HEK293 (cell line): ENCODE results near the gene TARS2.
A peak's percentile ranks its signal among the peaks of the same experiment; 100 is the strongest.

Source experiments
- CTCF ChIA-PET: fragments of 350-600 bp; formaldehyde crosslinking; extraction: SDS; loops from one replicate; lab custom pipeline; 2021; ENCODE audit warnings: antibody characterized with exemption; lab: Yijun Ruan, JAX
- POLR2A ChIA-PET: fragments of 300-600 bp; formaldehyde crosslinking; extraction: SDS; loops from one replicate; lab custom pipeline; 2020; ENCODE audit warnings: antibody characterized with exemption, inconsistent platforms; lab: Yijun Ruan, JAX
- H3K27ac ChIP-seq: fragments of 200-500 bp; sonication (Bioruptor generic); 2 replicates; pipeline ENCODE4 v1.5.1; 2014; ENCODE audit warnings: low read depth, low read length, control low read depth, inconsistent platforms; ENCODE audit errors: extremely low read depth
- H3K36me3 ChIP-seq, 2 experiments: fragments of 200-500 bp in 1 of 2; sonication (Bioruptor generic) in 1 of 2; 1 replicate in 1 of 2; 2 replicates in 1 of 2; pipeline ENCODE4 v1.5.1; 2014 to 2017; ENCODE audit warnings: inconsistent platforms in 2 of 2, low read length in 2 of 2; ENCODE audit not compliant: control insufficient read depth in 2 of 2, insufficient read depth in 1 of 2
- H3K4me1 ChIP-seq: fragments of 200-500 bp; sonication (Bioruptor generic); 2 replicates; pipeline ENCODE4 v1.5.1; 2014; ENCODE audit warnings: mild to moderate bottlenecking, low read length, inconsistent platforms; ENCODE audit not compliant: control insufficient read depth, insufficient read depth
- H3K4me3 ChIP-seq: 2 replicates; pipeline ENCODE4 v1.5.1; 2011; ENCODE audit warnings: low read depth, mild to moderate bottlenecking, control low read depth, low read length, moderate library complexity
- H3K9me3 ChIP-seq: fragments of 200-500 bp; sonication (Bioruptor generic); 2 replicates; pipeline ENCODE4 v1.5.1; 2014; ENCODE audit warnings: low read depth, low read length, inconsistent platforms; ENCODE audit not compliant: control insufficient read depth, insufficient read depth
- EGR2 ChIP-seq: fragments of 450-650 bp; formaldehyde crosslinking; IDR thresholded peaks from 2 replicates; pipeline ENCODE4 v1.5.1; 2016; ENCODE audit warnings: low read depth, missing biosample characterization, missing genetic modification characterization
- FEZF1 ChIP-seq: fragments of 450-650 bp; formaldehyde crosslinking; IDR thresholded peaks from 2 replicates; pipeline ENCODE4 v1.5.1; 2016; ENCODE audit warnings: missing biosample characterization, missing genetic modification characterization
- GFI1B ChIP-seq: fragments of 450-650 bp; formaldehyde crosslinking; IDR thresholded peaks from 2 replicates; pipeline ENCODE4 v1.5.1; 2016; ENCODE audit warnings: missing biosample characterization, missing genetic modification characterization
- GLIS2 ChIP-seq: fragments of 450-650 bp; formaldehyde crosslinking; IDR thresholded peaks from 2 replicates; pipeline ENCODE4 v1.5.1; 2016; ENCODE audit warnings: missing biosample characterization, missing genetic modification characterization
- KLF1 ChIP-seq: fragments of 450-650 bp; formaldehyde crosslinking; IDR thresholded peaks from 2 replicates; pipeline ENCODE4 v1.5.1; 2016; ENCODE audit warnings: missing biosample characterization, missing genetic modification characterization
- OSR2 ChIP-seq: fragments of 450-650 bp; formaldehyde crosslinking; IDR thresholded peaks from 2 replicates; pipeline ENCODE4 v1.5.1; 2016; ENCODE audit warnings: missing biosample characterization, missing genetic modification characterization
- PRDM1 ChIP-seq: fragments of 450-650 bp; formaldehyde crosslinking; IDR thresholded peaks from 2 replicates; pipeline ENCODE4; 2016; ENCODE audit warnings: missing biosample characterization, missing genetic modification characterization
- SCRT2 ChIP-seq: fragments of 450-650 bp; formaldehyde crosslinking; IDR thresholded peaks from 2 replicates; pipeline ENCODE4 v1.5.1; 2016; ENCODE audit warnings: missing biosample characterization, missing genetic modification characterization
- ZBTB44 ChIP-seq: fragments of 450-650 bp; IDR thresholded peaks from 2 replicates; pipeline ENCODE4 v1.5.1; 2018; ENCODE audit warnings: missing biosample characterization, mild to moderate bottlenecking, missing genetic modification characterization
- ZBTB7A ChIP-seq: fragments of 450-650 bp; formaldehyde crosslinking; IDR thresholded peaks from 2 replicates; pipeline ENCODE4 v1.5.1; 2016; ENCODE audit warnings: low read depth, missing biosample characterization, missing genetic modification characterization
- ZFHX2 ChIP-seq: fragments of 450-650 bp; formaldehyde crosslinking; conservative IDR thresholded peaks from 2 replicates; pipeline ENCODE4 v1.5.1; 2016; ENCODE audit warnings: missing biosample characterization, missing genetic modification characterization
- ZNF133 ChIP-seq: fragments of 450-650 bp; formaldehyde crosslinking; IDR thresholded peaks from 2 replicates; pipeline ENCODE4 v1.5.1; 2016; ENCODE audit warnings: missing biosample characterization, missing genetic modification characterization
- ZNF155 ChIP-seq: fragments of 450-650 bp; formaldehyde crosslinking; IDR thresholded peaks from 2 replicates; pipeline ENCODE4 v1.5.1; 2016; ENCODE audit warnings: missing biosample characterization, missing genetic modification characterization
- ZNF157 ChIP-seq: fragments of 450-650 bp; formaldehyde crosslinking; IDR thresholded peaks from 2 replicates; pipeline ENCODE4 v1.5.1; 2016; ENCODE audit warnings: missing biosample characterization, missing genetic modification characterization
- ZNF174 ChIP-seq: fragments of 450-650 bp; formaldehyde crosslinking; IDR thresholded peaks from 2 replicates; pipeline ENCODE4 v1.5.0; 2017; ENCODE audit warnings: missing biosample characterization, mild to moderate bottlenecking, missing genetic modification characterization
- ZNF184 ChIP-seq: fragments of 450-650 bp; IDR thresholded peaks from 2 replicates; pipeline ENCODE4 v1.5.1; 2018; ENCODE audit warnings: missing biosample characterization, mild to moderate bottlenecking, missing genetic modification characterization
- ZNF24 ChIP-seq: fragments of 450-650 bp; formaldehyde crosslinking; IDR thresholded peaks from 2 replicates; pipeline ENCODE4 v1.5.1; 2016; ENCODE audit warnings: missing biosample characterization, missing genetic modification characterization
- ZNF248 ChIP-seq: fragments of 450-650 bp; formaldehyde crosslinking; IDR thresholded peaks from 2 replicates; pipeline ENCODE4 v1.5.1; 2017; ENCODE audit warnings: missing biosample characterization, missing genetic modification characterization
- ZNF629 ChIP-seq: fragments of 450-650 bp; formaldehyde crosslinking; IDR thresholded peaks from 2 replicates; pipeline ENCODE4 v1.5.1; 2017; ENCODE audit warnings: missing biosample characterization, missing genetic modification characterization
- ZNF670 ChIP-seq: fragments of 450-650 bp; formaldehyde crosslinking; IDR thresholded peaks from 2 replicates; pipeline ENCODE4 v1.5.1; 2016; ENCODE audit warnings: missing biosample characterization, missing genetic modification characterization, low read depth
- ZNF677 ChIP-seq: fragments of 450-650 bp; IDR thresholded peaks from 2 replicates; pipeline ENCODE4 v1.5.0; 2018; ENCODE audit warnings: missing biosample characterization, mild to moderate bottlenecking, missing genetic modification characterization, moderate library complexity
- ZXDB ChIP-seq: fragments of 450-650 bp; formaldehyde crosslinking; IDR thresholded peaks from 2 replicates; pipeline ENCODE4 v1.5.1; 2016; ENCODE audit warnings: missing biosample characterization, missing genetic modification characterization
- TF ChIP-seq, protein P1 (sequence below): fragments of 450-650 bp; formaldehyde crosslinking; IDR thresholded peaks from 2 replicates; pipeline ENCODE4 v1.5.1; 2017; ENCODE audit warnings: missing biosample characterization, missing genetic modification characterization
- TF ChIP-seq, protein P2 (sequence below): fragments of 450-650 bp; formaldehyde crosslinking; optimal IDR thresholded peaks from 2 replicates; pipeline ENCODE3; 2016; ENCODE audit warnings: missing biosample characterization, mild to moderate bottlenecking, missing genetic modification characterization
- TF ChIP-seq, protein P3 (sequence below): fragments of 450-650 bp; formaldehyde crosslinking; IDR thresholded peaks from 2 replicates; pipeline ENCODE4 v1.5.1; 2016; ENCODE audit warnings: missing biosample characterization, missing genetic modification characterization, low read depth

The TARS2 gene

GRCh38 chr1:150476754-150477153 lies 10.5 kb upstream of the TARS2 start:
- TF ChIP-seq, protein P1, sequence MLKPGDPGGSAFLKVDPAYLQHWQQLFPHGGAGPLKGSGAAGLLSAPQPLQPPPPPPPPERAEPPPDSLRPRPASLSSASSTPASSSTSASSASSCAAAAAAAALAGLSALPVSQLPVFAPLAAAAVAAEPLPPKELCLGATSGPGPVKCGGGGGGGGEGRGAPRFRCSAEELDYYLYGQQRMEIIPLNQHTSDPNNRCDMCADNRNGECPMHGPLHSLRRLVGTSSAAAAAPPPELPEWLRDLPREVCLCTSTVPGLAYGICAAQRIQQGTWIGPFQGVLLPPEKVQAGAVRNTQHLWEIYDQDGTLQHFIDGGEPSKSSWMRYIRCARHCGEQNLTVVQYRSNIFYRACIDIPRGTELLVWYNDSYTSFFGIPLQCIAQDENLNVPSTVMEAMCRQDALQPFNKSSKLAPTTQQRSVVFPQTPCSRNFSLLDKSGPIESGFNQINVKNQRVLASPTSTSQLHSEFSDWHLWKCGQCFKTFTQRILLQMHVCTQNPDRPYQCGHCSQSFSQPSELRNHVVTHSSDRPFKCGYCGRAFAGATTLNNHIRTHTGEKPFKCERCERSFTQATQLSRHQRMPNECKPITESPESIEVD (tag by site-specific recombination), result peak; percentile 70
- TF ChIP-seq ZXDB (tag by site-specific recombination) (no peak), OSR2 (0 out of 2 replicates have a peak, but pooled peaks have one; percentile 8), ZFHX2 (tag by site-specific recombination) (peak; percentile 89), ZBTB44 (no peak), FEZF1 (tag by site-specific recombination) (peak; percentile 74), EGR2 (tag by site-specific recombination) (peak; percentile 92), GLIS2 (tag by site-specific recombination) (no peak), PRDM1 (tag by site-specific recombination) (0 out of 2 replicates have a peak, but pooled peaks have one; percentile 39), ZNF629 (tag by site-specific recombination) (no peak), GFI1B (tag by site-specific recombination) (peak; percentile 9; the same call in 1 of the 2 replicates)
- TF ChIP-seq, protein P2, sequence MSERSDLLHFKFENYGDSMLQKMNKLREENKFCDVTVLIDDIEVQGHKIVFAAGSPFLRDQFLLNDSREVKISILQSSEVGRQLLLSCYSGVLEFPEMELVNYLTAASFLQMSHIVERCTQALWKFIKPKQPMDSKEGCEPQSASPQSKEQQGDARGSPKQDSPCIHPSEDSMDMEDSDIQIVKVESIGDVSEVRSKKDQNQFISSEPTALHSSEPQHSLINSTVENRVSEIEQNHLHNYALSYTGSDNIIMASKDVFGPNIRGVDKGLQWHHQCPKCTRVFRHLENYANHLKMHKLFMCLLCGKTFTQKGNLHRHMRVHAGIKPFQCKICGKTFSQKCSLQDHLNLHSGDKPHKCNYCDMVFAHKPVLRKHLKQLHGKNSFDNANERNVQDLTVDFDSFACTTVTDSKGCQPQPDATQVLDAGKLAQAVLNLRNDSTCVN (tag by site-specific recombination), result no peak
- Histone ChIP-seq H3K4me1 (peaks cover 8% of the 10 kb centered on the region; the same call in 1 of the 2 replicates), H3K36me3 (peaks cover 4 to 17% of the 10 kb centered on the region in 2 experiments; a peak in 2 of 3 replicates), H3K9me3 (no peaks in the 10 kb centered on the region), H3K27ac (no peak overlapping the region), H3K4me3 (no peak overlapping the region)
- CTCF ChIA-PET, result interaction anchor here (1.1 to 1.8 kb wide), 2 partner anchors 11 to 13 kb away, joined by 6 read pairs; no protein-coding TSS in a partner anchor
- POLR2A ChIA-PET, result no interaction called here

GRCh38 chr1:150477320-150477719 lies 9.9 kb upstream of the TARS2 start:
- TF ChIP-seq ZNF184 (tag by site-specific recombination) (no peak), ZNF248 (tag by site-specific recombination) (no peak), ZNF133 (tag by site-specific recombination) (peak; percentile 31; the same call in 1 of the 2 replicates), ZNF670 (tag by site-specific recombination) (no peak), ZNF24 (tag by site-specific recombination) (no peak), ZBTB7A (no peak), ZNF155 (no peak), ZNF157 (tag by site-specific recombination) (no peak), ZNF174 (tag by site-specific recombination) (no peak), KLF1 (tag by site-specific recombination) (0 out of 2 replicates have a peak, but pooled peaks have one; percentile 12), SCRT2 (tag by site-specific recombination) (no peak), ZNF677 (tag by site-specific recombination) (no peak)
- TF ChIP-seq, protein P3, sequence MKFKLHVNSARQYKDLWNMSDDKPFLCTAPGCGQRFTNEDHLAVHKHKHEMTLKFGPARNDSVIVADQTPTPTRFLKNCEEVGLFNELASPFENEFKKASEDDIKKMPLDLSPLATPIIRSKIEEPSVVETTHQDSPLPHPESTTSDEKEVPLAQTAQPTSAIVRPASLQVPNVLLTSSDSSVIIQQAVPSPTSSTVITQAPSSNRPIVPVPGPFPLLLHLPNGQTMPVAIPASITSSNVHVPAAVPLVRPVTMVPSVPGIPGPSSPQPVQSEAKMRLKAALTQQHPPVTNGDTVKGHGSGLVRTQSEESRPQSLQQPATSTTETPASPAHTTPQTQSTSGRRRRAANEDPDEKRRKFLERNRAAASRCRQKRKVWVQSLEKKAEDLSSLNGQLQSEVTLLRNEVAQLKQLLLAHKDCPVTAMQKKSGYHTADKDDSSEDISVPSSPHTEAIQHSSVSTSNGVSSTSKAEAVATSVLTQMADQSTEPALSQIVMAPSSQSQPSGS, result no peak
- POLR2A ChIA-PET, result no interaction called here
- H3K36me3 ChIP-seq, result peaks cover 0 to 12% of the 10 kb centered on the region in 2 experiments; a peak in 1 of 3 replicates
- CTCF ChIA-PET, result no interaction called here
- H3K4me1 ChIP-seq, result peaks cover 8% of the 10 kb centered on the region; the same call in 1 of the 2 replicates
- H3K9me3 ChIP-seq, result no peaks in the 10 kb centered on the region
- H3K27ac ChIP-seq, result no peak overlapping the region
- no peak overlapping the region for H3K4me3 ChIP-seq
